Measurements from ENCODE around the gene SUV39H1.
"Not testable (repeated sequence)": the region's sequence is repeated elsewhere in the genome, so short reads cannot be mapped to it uniquely, and the experiment has no call there.

Gene SUV39H1

GRCh38 chrX:48688531-48689150 is 7.9 kb upstream of the SUV39H1 start:
- no peak for DNase-seq

- no peak for DNase-seq
These were observed 7.2 kb upstream of the SUV39H1 start for GRCh38 chrX:48689208-48689920.

GRCh38 chrX:48691746-48692145 is 4.8 kb upstream of the SUV39H1 start:
- DNase-seq: not testable (repeated sequence)

- DNase-seq: no peak
These were observed 1.6 kb upstream of the SUV39H1 start for GRCh38 chrX:48694776-48695533.

DNA sequence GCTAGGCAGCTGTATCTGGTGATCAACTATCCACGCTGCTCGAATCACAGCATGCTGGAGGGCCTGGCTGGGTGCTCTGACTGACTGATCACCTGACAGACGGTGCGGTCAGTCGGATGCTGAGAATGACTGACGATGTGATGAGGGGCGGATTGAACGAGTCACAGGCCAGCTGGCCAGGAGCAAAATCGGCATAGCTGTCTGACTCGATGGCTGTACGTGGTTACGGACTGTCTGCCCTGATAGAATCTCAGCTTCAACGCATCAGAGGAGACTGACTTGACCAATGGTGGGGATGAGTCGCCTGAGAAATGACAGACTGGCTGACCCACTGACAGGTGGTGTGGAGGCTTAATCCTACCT is 1.0 kb upstream of the SUV39H1 start:
- no peak for DNase-seq

DNA sequence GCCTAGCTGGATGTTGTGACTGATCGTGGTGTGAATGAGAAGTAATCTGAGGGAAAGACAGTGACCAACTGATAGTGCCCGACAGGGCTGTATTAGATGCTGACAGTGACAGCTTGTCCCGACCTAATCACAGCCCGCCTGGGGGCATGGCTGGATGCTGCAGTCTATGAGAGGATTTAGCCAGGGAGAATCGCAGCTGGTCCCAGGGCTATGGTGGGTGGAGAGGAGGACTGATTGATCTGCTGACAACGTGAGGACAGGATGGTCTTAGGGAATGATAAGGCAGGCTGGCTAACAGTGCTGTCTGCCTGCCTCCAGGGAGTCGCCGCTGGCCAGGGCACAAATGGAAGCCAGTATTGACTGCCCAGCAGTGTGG is 621 bp upstream of the SUV39H1 start:
- no peak for DNase-seq

DNA sequence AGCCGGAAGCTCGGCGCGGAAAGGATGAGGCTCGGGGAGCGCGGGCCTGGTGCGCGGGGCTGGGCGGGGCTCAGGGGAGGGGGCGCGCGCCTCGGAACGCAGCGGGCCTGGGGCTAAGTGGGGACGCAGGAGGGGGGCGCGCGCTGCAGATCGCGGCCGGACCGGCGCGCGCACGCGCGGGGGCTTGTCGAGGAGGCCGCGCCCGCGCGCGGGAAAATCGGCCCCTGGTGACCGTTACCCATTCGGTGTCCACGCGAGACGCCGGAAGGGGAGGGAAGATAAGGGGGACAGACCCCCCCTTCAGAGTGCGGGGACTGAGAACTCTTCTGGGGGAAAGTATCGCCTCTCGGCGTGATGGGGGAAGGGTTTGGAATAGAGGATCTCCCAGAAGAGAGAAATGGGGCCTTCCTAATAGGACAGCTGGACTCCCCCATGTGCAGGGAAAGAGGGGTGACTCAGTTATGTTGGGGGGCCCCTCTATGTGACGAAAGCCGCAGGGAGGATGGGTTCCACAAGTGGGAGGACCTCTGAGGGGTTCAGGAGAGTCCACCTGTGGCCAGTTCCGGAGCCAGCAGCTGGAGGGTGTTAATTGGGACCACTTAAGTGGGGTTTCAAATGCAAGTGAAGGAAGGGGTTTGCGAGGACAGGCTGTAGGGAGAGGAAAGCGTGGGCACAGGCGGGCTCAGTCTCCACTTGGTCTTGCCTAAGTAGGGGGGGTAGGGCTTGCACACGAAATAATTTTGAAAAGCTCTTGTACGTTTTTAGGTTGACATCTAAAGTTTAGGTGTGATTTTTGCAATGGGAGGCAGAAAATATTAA is 584 bp downstream of the SUV39H1 start:
- DNase-seq: no peak

- no peak for DNase-seq
These were observed 1.8 kb downstream of the SUV39H1 start for GRCh38 chrX:48698306-48698705.

GRCh38 chrX:48700246-48700645 is 3.7 kb downstream of the SUV39H1 start:
- no peak for DNase-seq

DNA sequence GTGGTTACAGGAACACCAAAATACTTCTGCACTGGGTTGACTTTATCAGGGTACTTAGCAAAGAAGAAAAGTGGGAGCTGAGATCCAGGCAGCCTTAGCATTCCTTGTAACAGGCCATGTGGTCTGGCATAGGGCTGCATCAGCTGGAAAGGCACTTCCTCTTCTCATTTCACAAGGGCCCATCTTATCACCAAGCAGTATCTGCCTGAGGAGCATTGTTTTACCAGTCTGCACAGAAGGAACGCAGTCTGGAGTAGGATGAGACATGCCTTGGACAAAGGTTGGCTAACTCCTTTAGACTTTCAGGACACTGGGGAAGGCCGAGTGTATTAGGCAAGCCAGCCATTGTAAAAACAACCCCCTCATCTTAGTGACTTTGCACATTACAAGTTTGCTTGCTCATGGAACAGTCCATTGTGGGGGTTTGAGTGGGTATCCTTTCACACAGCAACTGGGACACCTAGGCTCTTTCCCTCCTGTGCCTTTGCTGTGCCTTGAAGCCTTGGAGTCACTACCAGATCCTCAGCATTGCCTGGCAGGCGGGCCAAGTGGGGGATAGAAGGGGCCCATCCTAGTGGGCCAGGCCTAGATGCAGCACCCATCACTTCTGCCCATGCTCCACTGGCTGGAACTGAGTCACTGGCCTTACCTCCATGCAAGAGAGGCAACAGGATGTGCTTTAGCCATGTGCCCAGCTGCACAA is 4.6 kb downstream of the SUV39H1 start:
- no peak for DNase-seq

- DNase-seq: no peak
These were observed 5.5 kb downstream of the SUV39H1 start for GRCh38 chrX:48702032-48702431.

DNA sequence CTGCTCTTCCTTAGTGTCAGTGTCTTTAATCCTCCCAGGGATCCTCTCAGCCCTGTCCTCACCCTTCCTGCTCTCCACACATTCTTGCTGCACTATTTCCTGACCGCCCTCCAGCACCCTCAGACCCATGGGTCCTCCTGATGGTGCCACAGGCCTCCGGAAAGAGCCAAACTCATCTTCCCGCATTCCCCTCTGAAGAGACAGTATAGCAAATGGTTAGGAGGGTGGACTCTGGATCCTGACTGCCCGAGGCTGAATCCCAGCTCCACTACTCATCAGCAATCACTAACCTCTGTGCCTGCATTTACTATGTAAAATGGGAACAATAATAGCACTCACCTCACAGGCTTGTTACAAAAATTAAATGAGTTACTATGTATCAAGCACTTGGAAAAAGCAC is 6.2 kb downstream of the SUV39H1 start:
- no peak for DNase-seq

- DNase-seq: no peak
These were observed 6.7 kb downstream of the SUV39H1 start for GRCh38 chrX:48703228-48703627.

DNA sequence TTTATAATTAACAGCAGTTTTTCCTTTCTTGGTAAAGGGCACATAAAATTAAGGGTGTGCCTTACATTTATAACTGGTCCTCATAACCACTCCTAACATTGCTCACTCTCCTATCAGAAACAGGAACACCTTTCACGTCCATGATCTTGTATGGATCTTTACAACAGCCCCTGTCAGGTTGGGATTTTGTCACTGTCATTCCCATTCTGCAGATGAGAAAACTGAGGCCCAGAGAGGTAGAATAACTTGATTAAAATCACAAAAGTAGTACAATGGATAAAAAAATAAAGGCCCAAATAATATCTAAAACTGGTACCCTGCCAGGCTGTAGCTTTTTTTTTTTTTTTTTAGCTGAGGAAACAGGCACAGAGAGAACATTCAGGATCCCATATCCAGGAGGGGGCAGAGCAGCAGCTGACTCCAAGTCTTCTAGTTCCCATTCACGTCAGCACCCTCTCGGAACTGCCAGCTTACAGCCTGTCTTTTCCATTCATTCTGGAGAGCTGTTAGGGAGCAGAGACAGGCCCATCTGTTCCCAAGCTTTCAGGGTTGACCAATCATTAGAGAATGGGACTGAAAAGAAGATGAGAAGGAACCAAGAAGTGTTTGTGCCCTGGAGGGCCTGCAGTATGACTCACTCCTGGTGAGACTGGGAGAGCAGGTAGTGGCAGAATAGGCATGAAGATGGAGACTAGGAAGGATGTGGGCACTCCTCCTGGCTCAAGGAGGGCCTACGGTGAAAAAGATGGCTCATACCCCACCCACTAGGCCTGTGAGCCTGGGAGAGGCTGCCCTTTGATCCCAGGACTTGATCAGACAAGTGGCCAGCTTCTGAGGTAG is 7.3 kb downstream of the SUV39H1 start:
- no peak for DNase-seq

- DNase-seq: no peak
These were observed 9.3 kb downstream of the SUV39H1 start for GRCh38 chrX:48705871-48706270.

DNA sequence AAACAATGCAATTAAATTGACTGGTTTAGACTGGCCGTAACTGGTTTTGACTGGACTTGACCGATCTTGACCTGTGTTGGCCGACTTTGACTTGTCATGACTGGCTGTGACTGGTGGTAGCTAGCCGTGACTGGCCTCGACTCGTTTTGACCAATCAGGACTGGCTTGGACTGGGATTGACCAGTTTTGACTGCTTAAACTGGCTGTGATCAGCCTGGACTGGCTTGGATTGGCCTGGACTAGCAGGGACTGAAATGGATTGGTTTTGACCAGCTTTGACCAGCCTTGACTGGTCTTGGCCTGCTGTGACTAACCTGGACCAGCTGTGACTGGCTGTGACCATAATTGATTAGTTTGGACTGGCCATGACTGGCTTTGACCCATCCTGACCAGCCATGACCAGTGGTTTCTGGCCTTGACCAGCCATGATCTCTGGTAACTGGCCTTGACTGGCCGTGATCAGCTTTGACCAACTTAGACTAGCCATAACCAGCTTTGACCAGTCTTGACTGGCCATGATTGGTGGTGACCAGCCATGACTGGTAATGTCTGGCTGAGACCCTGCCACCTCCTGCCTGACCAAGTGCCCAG is 13.1 kb downstream of the SUV39H1 start:
- no peak for DNase-seq

- DNase-seq: no peak
These were observed 14.8 kb downstream of the SUV39H1 start for GRCh38 chrX:48711162-48711928.

- DNase-seq: no peak
These were observed 15.5 kb downstream of the SUV39H1 start for GRCh38 chrX:48711929-48712505.

- no peak for DNase-seq
These were observed 17.3 kb downstream of the SUV39H1 start for GRCh38 chrX:48713847-48714246.

DNA sequence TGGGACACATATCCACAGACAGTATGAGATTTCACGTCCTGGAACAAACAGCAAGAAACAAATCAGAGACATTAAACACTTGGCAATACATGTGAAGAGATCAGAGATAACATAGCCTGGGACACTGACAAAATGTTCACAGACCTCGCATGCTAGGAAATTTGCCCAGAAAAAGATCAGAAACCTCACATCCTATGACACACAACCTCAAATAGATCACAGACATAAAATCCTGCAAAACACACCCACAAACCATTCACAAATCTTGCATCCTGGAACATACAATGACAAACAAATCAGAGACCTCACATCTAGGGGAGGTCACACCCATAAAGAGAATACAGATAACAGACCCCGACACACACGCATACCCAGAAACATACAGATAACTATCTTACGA is 18.0 kb downstream of the SUV39H1 start:
- no peak for DNase-seq

Measured in activated CD4-positive, alpha-beta T cell treated with anti-CD3 and anti-CD28 coated beads for 1 hour (primary cell).